Neural cell (in vitro differentiated cells): ENCODE data around the gene CHRM5. TPM values are rescaled to one million over a fixed set of nuclear protein-coding genes. Genes with fewer than 3 reads are reported as not detected.

ENCODE experiments used
- H2AFZ ChIP-seq: fragments of 200-600, 300-800 bp; sonication (generic), shearing (Covaris generic); 2 replicates; pipeline ENCODE4 v1.6.0; 2014; ENCODE audit warnings: low read depth, mild to moderate bottlenecking, antibody characterized with exemption, low read length, moderate library complexity
- H3F3A ChIP-seq: fragments of 200-600 bp; shearing (Covaris generic); 2 replicates; pipeline ENCODE4 v1.6.1; 2016; ENCODE audit warnings: mild to moderate bottlenecking, moderate library complexity, mixed read lengths, antibody characterized with exemption, low read length; ENCODE audit not compliant: insufficient read depth, poor library complexity, severe bottlenecking
- H3K27ac ChIP-seq: fragments of 200-600, 300-800 bp; sonication (generic), shearing (Covaris generic); 2 replicates; pipeline ENCODE4 v1.5.1; 2014; ENCODE audit warnings: mild to moderate bottlenecking, low read length, moderate library complexity
- H3K27me3 ChIP-seq: fragments of 300-800, 200-600 bp; sonication (generic), shearing (Covaris generic); 2 replicates; pipeline ENCODE4 v1.6.0; 2014; ENCODE audit warnings: mild to moderate bottlenecking, low read depth, low read length, moderate library complexity; ENCODE audit not compliant: insufficient read depth
- H3K36me3 ChIP-seq: fragments of 300-800, 200-600 bp; sonication (generic), shearing (Covaris generic); 2 replicates; pipeline ENCODE4 v1.5.1; 2014; ENCODE audit warnings: mild to moderate bottlenecking, antibody characterized with exemption, low read length, moderate library complexity; ENCODE audit not compliant: insufficient read depth
- H3K4me2 ChIP-seq: fragments of 300-800, 200-600 bp; sonication (generic), shearing (Covaris generic); 2 replicates; pipeline ENCODE4 v1.6.0; 2014; ENCODE audit warnings: mild to moderate bottlenecking, low read length
- H3K4me3 ChIP-seq: fragments of 300-800, 200-600 bp; sonication (generic), shearing (Covaris generic); 2 replicates; pipeline ENCODE4 v1.5.1; 2014; ENCODE audit warnings: mild to moderate bottlenecking, low read length, moderate library complexity
- H3K79me2 ChIP-seq: fragments of 200-600 bp; shearing (Covaris generic); replicated peaks from 2 replicates; pipeline ENCODE4 v1.6.0; 2014; ENCODE audit warnings: mild to moderate bottlenecking, low read length, moderate library complexity; ENCODE audit not compliant: insufficient read depth
- H3K9ac ChIP-seq: fragments of 300-800, 200-600 bp; sonication (generic), shearing (Covaris generic); 2 replicates; pipeline ENCODE4 v1.6.1; 2016; ENCODE audit warnings: mild to moderate bottlenecking, low read length, mixed read lengths
- H3K9me2 ChIP-seq: fragments of 200-600 bp; shearing (Covaris generic); 2 replicates; pipeline ENCODE4 v1.6.1; 2016; ENCODE audit warnings: mild to moderate bottlenecking, low read length, mixed read lengths; ENCODE audit not compliant: insufficient read depth
- H3K9me3 ChIP-seq: fragments of 200-600, 300-800 bp; sonication (generic), shearing (Covaris generic); 2 replicates; pipeline ENCODE4 v1.6.1; 2016; ENCODE audit warnings: mild to moderate bottlenecking, mixed run types, low read length, moderate library complexity, mixed read lengths
- H4K20me1 ChIP-seq: fragments of 200-600 bp; shearing (Covaris generic); 2 replicates; pipeline ENCODE4 v1.6.1; 2016; ENCODE audit warnings: mild to moderate bottlenecking, mixed run types; ENCODE audit not compliant: insufficient read depth
- CTCF ChIP-seq: fragments of 450-650 bp; IDR thresholded peaks from 2 replicates; pipeline ENCODE4 v1.5.1; 2014; ENCODE audit warnings: antibody characterized with exemption, mild to moderate bottlenecking, moderate library complexity; ENCODE audit not compliant: poor library complexity, severe bottlenecking
- EP300 ChIP-seq: fragments of 450-650 bp; conservative IDR thresholded peaks from 2 replicates; pipeline ENCODE4 v1.6.1; 2014; ENCODE audit warnings: antibody characterized with exemption, mild to moderate bottlenecking, moderate library complexity; ENCODE audit not compliant: poor library complexity, severe bottlenecking
- EZH2 ChIP-seq: fragments of 200-600, 300-800 bp; shearing (Covaris generic), sonication (generic); IDR thresholded peaks from 2 replicates; pipeline ENCODE4 v1.6.1; 2014; ENCODE audit warnings: antibody characterized with exemption, low read length, borderline replicate concordance, mild to moderate bottlenecking; ENCODE audit not compliant: insufficient read depth, poor library complexity, severe bottlenecking
- MXI1 ChIP-seq: fragments of 450-650 bp; conservative IDR thresholded peaks from 2 replicates; pipeline ENCODE4 v1.6.1; 2014; ENCODE audit warnings: antibody characterized with exemption, mild to moderate bottlenecking; ENCODE audit not compliant: poor library complexity, severe bottlenecking
- POLR2AphosphoS5 ChIP-seq: IDR thresholded peaks from 2 replicates; pipeline ENCODE4 v1.6.1; 2012
- RAD21 ChIP-seq: fragments of 450-650 bp; conservative IDR thresholded peaks from 2 replicates; pipeline ENCODE4 v1.6.1; 2014; ENCODE audit warnings: antibody characterized with exemption, mild to moderate bottlenecking, moderate library complexity
- REST ChIP-seq: IDR thresholded peaks from 2 replicates; pipeline ENCODE4 v1.6.1; 2012; ENCODE audit warnings: borderline replicate concordance
- SMC3 ChIP-seq: fragments of 450-650 bp; conservative IDR thresholded peaks from 2 replicates; pipeline ENCODE4 v1.6.1; 2014; ENCODE audit warnings: antibody characterized with exemption, mild to moderate bottlenecking, moderate library complexity; ENCODE audit not compliant: poor library complexity
- TAF1 ChIP-seq: IDR thresholded peaks from 2 replicates; pipeline ENCODE4 v1.6.1; 2012; ENCODE audit warnings: low read depth
- polyA plus RNA-seq: library from polyadenylated mRNA; depleted of rRNA; stranded (reverse); fragments of >200 nt; gene quantifications from 2 replicates; pipeline ENCODE4 v1.2.3, GENCODE V29; 2014

Gene CHRM5
- polyA plus RNA-seq, 1 donor from 2014 or later, result 3.9 TPM

GRCh38 chr15:33946152-33946551, 22.1 kb upstream of the CHRM5 start:
- Histone ChIP-seq H3F3A (no peaks in the 10 kb centered on the region), H3K79me2 (no peaks in the 10 kb centered on the region), H3K9ac (no peak overlapping the region), H3K27me3 (no peaks in the 10 kb centered on the region), H3K27ac (no peak overlapping the region), H4K20me1 (no peaks in the 10 kb centered on the region), H3K9me2 (no peaks in the 10 kb centered on the region), H3K4me2 (no peak overlapping the region), H2AFZ (no peak overlapping the region), H3K36me3 (no peaks in the 10 kb centered on the region), H3K9me3 (no peaks in the 10 kb centered on the region), H3K4me3 (no peak overlapping the region)
- TF ChIP-seq REST (no peak), TAF1 (no peak), MXI1 (no peak), EP300 (no peak), SMC3 (no peak), CTCF (no peak), RAD21 (no peak), POLR2AphosphoS5 (no peak), EZH2 (no peak)

- H4K20me1 ChIP-seq, result no peaks in the 10 kb centered on the region
- no peaks in the 10 kb centered on the region for H3F3A ChIP-seq
- H3K79me2 ChIP-seq, result no peaks in the 10 kb centered on the region
- H3K9me3 ChIP-seq, result no peaks in the 10 kb centered on the region
- no peak overlapping the region for H3K4me2 ChIP-seq
- no peaks in the 10 kb centered on the region for H3K36me3 ChIP-seq
- no peak for TF ChIP-seq POLR2AphosphoS5
- no peak for TF ChIP-seq CTCF
- TF ChIP-seq SMC3, result no peak
- no peak for TF ChIP-seq TAF1
- no peak for TF ChIP-seq REST
- TF ChIP-seq MXI1, result no peak
- no peak for TF ChIP-seq RAD21
- TF ChIP-seq EZH2, result no peak
- no peak for TF ChIP-seq EP300
- no peak overlapping the region for H3K9ac ChIP-seq
- H3K27ac ChIP-seq, result no peak overlapping the region
- H2AFZ ChIP-seq, result no peak overlapping the region
- H3K9me2 ChIP-seq, result no peaks in the 10 kb centered on the region
- no peak overlapping the region for H3K4me3 ChIP-seq
- no peaks in the 10 kb centered on the region for H3K27me3 ChIP-seq
Observed at GRCh38 chr15:33955945-33956344, 12.4 kb upstream of the CHRM5 start.
